ENCODE measurements around the gene PSMC3.

- TF ChIP-seq CTCF (IDR thresholded peaks at IDR 0.05; ENCODE audit: low read depth, low read length, poor library complexity, severe bottlenecking) (no peak), EZH2phosphoT487 (IDR thresholded peaks at IDR 0.05; ENCODE audit: borderline replicate concordance, low read length) (no peak)
Measured at GRCh38 chr11:47387944-47388696, 38.1 kb downstream of the PSMC3 start.
